ENCODE measurements around the gene SPRN. TPM values are rescaled to one million over a fixed set of nuclear protein-coding genes. Genes with fewer than 3 reads are reported as not detected.

SPRN gene
- total RNA-seq, 1 experiment from 2014 or later: not detected

GRCh38 chr10:133399123-133399601 is 25.3 kb downstream of the SPRN start:
- intact Hi-C loops (cut with micrococcal nuclease; ENCODE audit: unreplicated experiment): no loop called here
- Histone ChIP-seq H3K27ac (ENCODE audit: low read depth, low read length, poor library complexity, severe bottlenecking) (no peak overlapping the region), H3K36me3 (ENCODE audit: insufficient read depth, low read length, poor library complexity, severe bottlenecking) (peaks cover 58% of the 10 kb centered on the region), H3K9me3 (ENCODE audit: low read depth, low read length, poor library complexity, severe bottlenecking) (no peaks in the 10 kb centered on the region), H3K4me3 (ENCODE audit: low read depth, low read length, poor library complexity, severe bottlenecking) (no peak overlapping the region), H3K27me3 (replicated peaks; ENCODE audit: insufficient read depth, low read depth, low read length, poor library complexity) (no peaks in the 10 kb centered on the region), H3K4me1 (ENCODE audit: insufficient read depth, low read length, poor library complexity, severe bottlenecking) (no peaks in the 10 kb centered on the region)
- no peak for TF ChIP-seq CTCF (conservative IDR thresholded peaks at IDR 0.05; ENCODE audit: low read depth, low read length)
- TF ChIP-seq EZH2 (IDR thresholded peaks at IDR 0.05; ENCODE audit: borderline replicate concordance, low read depth, low read length, poor library complexity, severe bottlenecking): no peak
- no peak for DNase-seq (ENCODE audit: low spot score)
- BruUV-seq (replicated peaks): no TSS peak
- CTCF ChIA-PET: no interaction called here
- POLR2A ChIA-PET (ENCODE audit: low non-redundant PET): no interaction called here

- H3K4me3 ChIP-seq (ENCODE audit: low read depth, low read length, poor library complexity, severe bottlenecking): no peak overlapping the region
- H3K4me1 ChIP-seq (ENCODE audit: insufficient read depth, low read length, poor library complexity, severe bottlenecking): peaks cover 4% of the 10 kb centered on the region
- H3K27me3 ChIP-seq (replicated peaks; ENCODE audit: insufficient read depth, low read depth, low read length, poor library complexity): no peaks in the 10 kb centered on the region
- ChIA-PET CTCF (no interaction called here), POLR2A (ENCODE audit: low non-redundant PET) (no interaction called here)
- H3K36me3 ChIP-seq (ENCODE audit: insufficient read depth, low read length, poor library complexity, severe bottlenecking): peaks cover 57% of the 10 kb centered on the region
- TF ChIP-seq CTCF (conservative IDR thresholded peaks at IDR 0.05; ENCODE audit: low read depth, low read length): no peak
- TF ChIP-seq EZH2 (IDR thresholded peaks at IDR 0.05; ENCODE audit: borderline replicate concordance, low read depth, low read length, poor library complexity, severe bottlenecking): no peak
- no peak for DNase-seq (ENCODE audit: low spot score)
- H3K27ac ChIP-seq (ENCODE audit: low read depth, low read length, poor library complexity, severe bottlenecking): no peak overlapping the region
- no TSS peak for BruUV-seq (replicated peaks)
- H3K9me3 ChIP-seq (ENCODE audit: low read depth, low read length, poor library complexity, severe bottlenecking): no peaks in the 10 kb centered on the region
- intact Hi-C loops (cut with micrococcal nuclease; ENCODE audit: unreplicated experiment): no loop called here
Observed at GRCh38 chr10:133397938-133398337, 26.5 kb downstream of the SPRN start.

GRCh38 chr10:133396035-133396624 is 28.3 kb downstream of the SPRN start:
- H3K36me3 ChIP-seq (ENCODE audit: insufficient read depth, low read length, poor library complexity, severe bottlenecking): peaks cover 40% of the 10 kb centered on the region
- TF ChIP-seq EZH2 (IDR thresholded peaks at IDR 0.05; ENCODE audit: borderline replicate concordance, low read depth, low read length, poor library complexity, severe bottlenecking) (no peak), CTCF (conservative IDR thresholded peaks at IDR 0.05; ENCODE audit: low read depth, low read length) (no peak)
- ChIA-PET POLR2A (ENCODE audit: low non-redundant PET) (no interaction called here), CTCF (no interaction called here)
- BruUV-seq (replicated peaks): no TSS peak
- no peaks in the 10 kb centered on the region for H3K9me3 ChIP-seq (ENCODE audit: low read depth, low read length, poor library complexity, severe bottlenecking)
- H3K27me3 ChIP-seq (replicated peaks; ENCODE audit: insufficient read depth, low read depth, low read length, poor library complexity): no peaks in the 10 kb centered on the region
- H3K4me3 ChIP-seq (ENCODE audit: low read depth, low read length, poor library complexity, severe bottlenecking): no peak overlapping the region
- DNase-seq (ENCODE audit: low spot score): no peak
- intact Hi-C loops (cut with micrococcal nuclease; ENCODE audit: unreplicated experiment): no loop called here
- peaks cover 4% of the 10 kb centered on the region for H3K4me1 ChIP-seq (ENCODE audit: insufficient read depth, low read length, poor library complexity, severe bottlenecking)
- H3K27ac ChIP-seq (ENCODE audit: low read depth, low read length, poor library complexity, severe bottlenecking): no peak overlapping the region

Data from A673 (cell line).